ENCODE measurements around the gene CACTIN. TPM values are rescaled to one million over a fixed set of nuclear protein-coding genes. Genes with fewer than 3 reads are reported as not detected.

CACTIN gene
- total and polyA plus RNA-seq, 5 donors from 2014 or later = 2.9 to 32.7 (median 9.1) TPM

DNA sequence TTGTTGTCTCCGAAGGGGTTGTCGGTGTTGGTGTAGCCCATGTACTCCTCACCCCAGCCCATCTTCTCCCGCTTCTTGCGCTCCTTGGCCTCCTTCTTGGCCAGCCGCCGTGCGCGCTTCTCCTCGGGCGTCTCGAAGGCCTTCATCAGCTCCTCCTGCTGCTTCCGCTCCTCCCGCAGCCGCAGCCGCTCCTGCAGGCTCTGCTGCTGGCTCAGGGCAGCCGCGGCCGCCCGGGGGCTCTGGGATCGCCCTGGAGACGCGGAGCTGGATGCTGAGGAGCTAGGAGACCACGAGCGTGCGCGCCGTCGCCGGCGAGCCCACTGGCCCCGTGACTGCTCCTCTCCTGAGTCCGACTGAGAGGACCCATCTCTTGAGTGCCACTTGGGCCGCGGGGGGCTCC lies 2.9 kb downstream of the CACTIN start:
- Histone ChIP-seq H3K36me3 (ENCODE audit: control insufficient read depth, insufficient read depth, low read length) (peaks cover 16% of the 10 kb centered on the region), H3K9me3 (ENCODE audit: control insufficient read depth in 2 of 2, low read length in 2 of 2) (no peaks in the 10 kb centered on the region), H3K4me3 (ENCODE audit: low read depth, low read length) (no peak overlapping the region), H3K27me3 (ENCODE audit: control insufficient read depth, insufficient read depth, low read length) (no peaks in the 10 kb centered on the region), H3K4me1 (ENCODE audit: control insufficient read depth, insufficient read depth, low read length, poor library complexity, severe bottlenecking) (peaks cover 29% of the 10 kb centered on the region), H3K27ac (ENCODE audit: insufficient read depth, low read length, poor library complexity, severe bottlenecking) (no peak overlapping the region)
- Mint-ChIP-seq H3K4me1 (peaks cover 5 to 40% (median 18%) of the 10 kb centered on the region in 4 donors), H3K9me3 (no peaks in the 10 kb centered on the region), H3K36me3 (peaks cover 8% of the 10 kb centered on the region), H3K27me3 (peaks cover 4% of the 10 kb centered on the region), H3K27ac (no peak overlapping the region), H3K4me3 (peak overlapping the region in 1 of 4 donors; percentile 84)
- DNase-seq = no peak
- ATAC-seq (ENCODE audit: low read depth in 2 of 2) = no peak

- no peak overlapping the region for H3K27ac ChIP-seq (ENCODE audit: insufficient read depth, low read length, poor library complexity, severe bottlenecking)
- H3K4me1 Mint-ChIP-seq = peaks cover 5 to 36% (median 17%) of the 10 kb centered on the region in 4 donors
- H3K27me3 Mint-ChIP-seq = peaks cover 4% of the 10 kb centered on the region
- peaks cover 26% of the 10 kb centered on the region for H3K4me1 ChIP-seq (ENCODE audit: control insufficient read depth, insufficient read depth, low read length, poor library complexity, severe bottlenecking)
- no peak overlapping the region for H3K4me3 ChIP-seq (ENCODE audit: low read depth, low read length)
- peak overlapping the region in 2 of 4 donors; percentile 36 to 76 for H3K4me3 Mint-ChIP-seq
- DNase-seq = no peak
- ATAC-seq (ENCODE audit: low read depth in 2 of 2) = no peak
- H3K27me3 ChIP-seq (ENCODE audit: control insufficient read depth, insufficient read depth, low read length) = no peaks in the 10 kb centered on the region
- no peaks in the 10 kb centered on the region for H3K9me3 Mint-ChIP-seq
- H3K36me3 ChIP-seq (ENCODE audit: control insufficient read depth, insufficient read depth, low read length) = peaks cover 16% of the 10 kb centered on the region
- H3K36me3 Mint-ChIP-seq = peaks cover 8% of the 10 kb centered on the region
- H3K27ac Mint-ChIP-seq = no peak overlapping the region
- H3K9me3 ChIP-seq (ENCODE audit: control insufficient read depth in 2 of 2, low read length in 2 of 2) = no peaks in the 10 kb centered on the region
These were observed 4.4 kb downstream of the CACTIN start for GRCh38 chr19:3622224-3622623.

DNA sequence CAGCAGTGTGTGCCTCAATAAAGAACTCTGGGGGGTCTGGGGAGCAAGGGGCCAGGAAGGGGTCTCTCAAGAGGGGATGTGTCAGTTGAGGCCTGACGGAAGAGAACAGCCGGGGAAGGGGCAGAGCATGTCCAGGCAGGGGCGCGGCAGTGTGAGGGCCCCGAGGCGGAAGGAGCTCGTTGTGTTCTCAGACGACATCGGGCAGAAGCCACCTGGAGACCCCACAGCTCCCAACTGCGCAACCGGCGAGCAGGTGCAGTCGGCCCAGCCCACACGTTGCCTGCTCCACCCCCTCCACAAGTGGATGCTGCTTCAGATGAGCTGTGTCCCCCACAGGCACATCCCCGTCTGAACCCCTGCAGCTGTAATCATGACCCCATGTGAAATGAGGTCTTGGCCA lies 4.9 kb downstream of the CACTIN start:
- Mint-ChIP-seq H3K36me3 (peaks cover 8% of the 10 kb centered on the region), H3K4me3 (no peak overlapping the region), H3K9me3 (no peaks in the 10 kb centered on the region), H3K4me1 (peaks cover 5 to 30% (median 13%) of the 10 kb centered on the region in 4 donors), H3K27ac (no peak overlapping the region), H3K27me3 (peaks cover 2% of the 10 kb centered on the region)
- Histone ChIP-seq H3K4me3 (ENCODE audit: low read depth, low read length) (no peak overlapping the region), H3K27ac (ENCODE audit: insufficient read depth, low read length, poor library complexity, severe bottlenecking) (no peak overlapping the region), H3K9me3 (ENCODE audit: control insufficient read depth in 2 of 2, low read length in 2 of 2) (no peaks in the 10 kb centered on the region), H3K27me3 (ENCODE audit: control insufficient read depth, insufficient read depth, low read length) (no peaks in the 10 kb centered on the region), H3K4me1 (ENCODE audit: control insufficient read depth, insufficient read depth, low read length, poor library complexity, severe bottlenecking) (peaks cover 23% of the 10 kb centered on the region), H3K36me3 (ENCODE audit: control insufficient read depth, insufficient read depth, low read length) (peaks cover 16% of the 10 kb centered on the region)
- ATAC-seq (ENCODE audit: low read depth in 2 of 2) (no peak), DNase-seq (no peak)

GRCh38 chr19:3620817-3621547 lies 5.6 kb downstream of the CACTIN start:
- H3K9me3 Mint-ChIP-seq = no peaks in the 10 kb centered on the region
- H3K36me3 ChIP-seq (ENCODE audit: control insufficient read depth, insufficient read depth, low read length) = peaks cover 16% of the 10 kb centered on the region
- no peak overlapping the region for H3K27ac ChIP-seq (ENCODE audit: insufficient read depth, low read length, poor library complexity, severe bottlenecking)
- no peak for DNase-seq
- H3K4me1 ChIP-seq (ENCODE audit: control insufficient read depth, insufficient read depth, low read length, poor library complexity, severe bottlenecking) = peaks cover 19% of the 10 kb centered on the region
- H3K4me3 ChIP-seq (ENCODE audit: low read depth, low read length) = no peak overlapping the region
- no peak overlapping the region for H3K4me3 Mint-ChIP-seq
- H3K27me3 ChIP-seq (ENCODE audit: control insufficient read depth, insufficient read depth, low read length) = no peaks in the 10 kb centered on the region
- no peak overlapping the region for H3K27ac Mint-ChIP-seq
- H3K27me3 Mint-ChIP-seq = no peaks in the 10 kb centered on the region
- ATAC-seq (ENCODE audit: low read depth in 2 of 2) = no peak
- H3K9me3 ChIP-seq (ENCODE audit: control insufficient read depth in 2 of 2, low read length in 2 of 2) = no peaks in the 10 kb centered on the region
- H3K4me1 Mint-ChIP-seq = peaks cover 2 to 25% (median 9%) of the 10 kb centered on the region in 4 donors
- peaks cover 8% of the 10 kb centered on the region for H3K36me3 Mint-ChIP-seq

GRCh38 chr19:3620145-3620816 lies 6.3 kb downstream of the CACTIN start:
- Mint-ChIP-seq H3K4me3 (no peak overlapping the region), H3K9me3 (no peaks in the 10 kb centered on the region), H3K36me3 (peaks cover 8% of the 10 kb centered on the region), H3K4me1 (peaks cover 0 to 20% (median 7%) of the 10 kb centered on the region in 4 donors), H3K27me3 (no peaks in the 10 kb centered on the region), H3K27ac (no peak overlapping the region)
- H3K9me3 ChIP-seq (ENCODE audit: control insufficient read depth in 2 of 2, low read length in 2 of 2) = no peaks in the 10 kb centered on the region
- no peaks in the 10 kb centered on the region for H3K27me3 ChIP-seq (ENCODE audit: control insufficient read depth, insufficient read depth, low read length)
- no peak overlapping the region for H3K4me3 ChIP-seq (ENCODE audit: low read depth, low read length)
- no peak overlapping the region for H3K27ac ChIP-seq (ENCODE audit: insufficient read depth, low read length, poor library complexity, severe bottlenecking)
- DNase-seq (no peak), ATAC-seq (ENCODE audit: low read depth in 2 of 2) (no peak)
- peaks cover 16% of the 10 kb centered on the region for H3K36me3 ChIP-seq (ENCODE audit: control insufficient read depth, insufficient read depth, low read length)
- peaks cover 12% of the 10 kb centered on the region for H3K4me1 ChIP-seq (ENCODE audit: control insufficient read depth, insufficient read depth, low read length, poor library complexity, severe bottlenecking)

- no peak overlapping the region for H3K27ac ChIP-seq (ENCODE audit: insufficient read depth, low read length, poor library complexity, severe bottlenecking)
- Mint-ChIP-seq H3K4me1 (peaks cover 0 to 13% (median 5%) of the 10 kb centered on the region in 4 donors), H3K27me3 (no peaks in the 10 kb centered on the region), H3K4me3 (no peak overlapping the region), H3K27ac (no peak overlapping the region), H3K9me3 (no peaks in the 10 kb centered on the region), H3K36me3 (peaks cover 8% of the 10 kb centered on the region)
- ATAC-seq (ENCODE audit: low read depth in 2 of 2) = no peak
- peaks cover 6% of the 10 kb centered on the region for H3K4me1 ChIP-seq (ENCODE audit: control insufficient read depth, insufficient read depth, low read length, poor library complexity, severe bottlenecking)
- H3K4me3 ChIP-seq (ENCODE audit: low read depth, low read length) = no peak overlapping the region
- H3K36me3 ChIP-seq (ENCODE audit: control insufficient read depth, insufficient read depth, low read length) = peaks cover 16% of the 10 kb centered on the region
- H3K27me3 ChIP-seq (ENCODE audit: control insufficient read depth, insufficient read depth, low read length) = no peaks in the 10 kb centered on the region
- H3K9me3 ChIP-seq (ENCODE audit: control insufficient read depth in 2 of 2, low read length in 2 of 2) = no peaks in the 10 kb centered on the region
- no peak for DNase-seq
These were observed 7.0 kb downstream of the CACTIN start for GRCh38 chr19:3619631-3620012.

- Histone ChIP-seq H3K4me3 (ENCODE audit: low read depth, low read length) (no peak overlapping the region), H3K36me3 (ENCODE audit: control insufficient read depth, insufficient read depth, low read length) (peaks cover 16% of the 10 kb centered on the region), H3K27me3 (ENCODE audit: control insufficient read depth, insufficient read depth, low read length) (no peaks in the 10 kb centered on the region), H3K27ac (ENCODE audit: insufficient read depth, low read length, poor library complexity, severe bottlenecking) (no peak overlapping the region), H3K9me3 (ENCODE audit: control insufficient read depth in 2 of 2, low read length in 2 of 2) (no peaks in the 10 kb centered on the region), H3K4me1 (ENCODE audit: control insufficient read depth, insufficient read depth, low read length, poor library complexity, severe bottlenecking) (no peaks in the 10 kb centered on the region)
- DNase-seq (no peak), ATAC-seq (ENCODE audit: low read depth in 2 of 2) (no peak)
- H3K27me3 Mint-ChIP-seq = no peaks in the 10 kb centered on the region
- peaks cover 8% of the 10 kb centered on the region for H3K36me3 Mint-ChIP-seq
- no peak overlapping the region for H3K4me3 Mint-ChIP-seq
- H3K4me1 Mint-ChIP-seq = peaks cover 0 to 7% (median 0%) of the 10 kb centered on the region in 4 donors
- H3K27ac Mint-ChIP-seq = peak overlapping the region in 1 of 3 donors; percentile 60
- no peaks in the 10 kb centered on the region for H3K9me3 Mint-ChIP-seq
These were observed 7.6 kb downstream of the CACTIN start for GRCh38 chr19:3618811-3619630.
